ENCODE data around the gene LMTK3.

DNA sequence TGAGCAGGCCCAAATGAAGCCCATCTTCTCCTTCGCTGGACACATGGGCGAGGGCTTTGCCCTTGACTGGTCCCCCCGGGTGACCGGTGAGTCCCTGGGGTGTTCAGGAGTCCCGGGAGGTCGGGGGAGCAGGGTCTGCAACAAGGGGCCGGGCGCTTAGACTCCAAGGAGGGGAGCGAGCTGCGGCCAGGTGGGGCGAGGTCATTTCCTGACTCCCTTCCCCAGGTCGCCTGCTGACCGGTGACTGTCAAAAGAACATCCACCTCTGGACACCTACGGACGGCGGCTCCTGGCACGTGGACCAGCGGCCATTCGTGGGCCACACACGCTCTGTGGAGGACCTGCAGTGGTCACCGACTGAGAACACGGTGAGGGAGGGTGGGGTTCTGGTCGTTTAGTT is 61.2 kb downstream of the LMTK3 start:
- TF ChIP-seq, protein P1, sequence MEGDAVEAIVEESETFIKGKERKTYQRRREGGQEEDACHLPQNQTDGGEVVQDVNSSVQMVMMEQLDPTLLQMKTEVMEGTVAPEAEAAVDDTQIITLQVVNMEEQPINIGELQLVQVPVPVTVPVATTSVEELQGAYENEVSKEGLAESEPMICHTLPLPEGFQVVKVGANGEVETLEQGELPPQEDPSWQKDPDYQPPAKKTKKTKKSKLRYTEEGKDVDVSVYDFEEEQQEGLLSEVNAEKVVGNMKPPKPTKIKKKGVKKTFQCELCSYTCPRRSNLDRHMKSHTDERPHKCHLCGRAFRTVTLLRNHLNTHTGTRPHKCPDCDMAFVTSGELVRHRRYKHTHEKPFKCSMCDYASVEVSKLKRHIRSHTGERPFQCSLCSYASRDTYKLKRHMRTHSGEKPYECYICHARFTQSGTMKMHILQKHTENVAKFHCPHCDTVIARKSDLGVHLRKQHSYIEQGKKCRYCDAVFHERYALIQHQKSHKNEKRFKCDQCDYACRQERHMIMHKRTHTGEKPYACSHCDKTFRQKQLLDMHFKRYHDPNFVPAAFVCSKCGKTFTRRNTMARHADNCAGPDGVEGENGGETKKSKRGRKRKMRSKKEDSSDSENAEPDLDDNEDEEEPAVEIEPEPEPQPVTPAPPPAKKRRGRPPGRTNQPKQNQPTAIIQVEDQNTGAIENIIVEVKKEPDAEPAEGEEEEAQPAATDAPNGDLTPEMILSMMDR (IDR thresholded peaks at IDR 0.05): no peak
- TF ChIP-seq POLR2AphosphoS5 (IDR thresholded peaks at IDR 0.05) (no peak), POLR2A (IDR thresholded peaks at IDR 0.05) (no peak)
